Amniotic epithelial cell (primary cell): ENCODE results near the gene GTF2A1L.
"Not testable (repeated sequence)": the region's sequence is repeated elsewhere in the genome, so short reads cannot be mapped to it uniquely, and the experiment has no call there.

ENCODE experiments used
- DNase-seq: peaks from one replicate; pipeline ENCODE4 v3.0.0-alpha.2; 2010; ENCODE audit warnings: low read depth

Gene GTF2A1L

DNA sequence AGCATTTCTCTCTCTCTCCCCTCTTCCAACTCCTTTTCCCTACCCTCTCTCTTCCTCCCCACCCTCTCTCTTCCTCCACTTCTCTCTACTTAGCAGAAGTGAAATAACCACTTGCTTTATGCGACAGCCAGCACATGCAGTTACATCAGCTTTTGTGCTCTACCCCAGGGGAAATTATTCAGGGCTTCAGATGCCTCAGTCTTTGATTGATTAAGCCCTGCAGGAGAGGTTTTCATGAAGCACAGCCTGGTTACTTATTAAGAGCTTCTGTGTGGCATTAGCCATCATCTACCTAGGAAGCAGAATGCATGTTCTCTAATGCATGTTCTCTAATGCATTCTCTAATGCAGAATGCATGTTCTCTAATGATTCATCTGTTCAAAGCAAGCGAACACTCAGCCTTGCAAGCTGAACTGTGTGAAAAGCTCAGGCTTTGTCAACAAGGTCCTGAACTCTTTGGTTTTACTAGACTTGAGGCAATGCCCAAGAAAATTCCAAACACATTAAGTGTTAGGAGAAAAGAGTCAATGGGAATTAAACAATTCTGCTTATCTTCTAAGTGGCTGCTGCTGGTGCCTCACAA is 81.8 kb downstream of the GTF2A1L start:
- peak; percentile 82 for DNase-seq

DNA sequence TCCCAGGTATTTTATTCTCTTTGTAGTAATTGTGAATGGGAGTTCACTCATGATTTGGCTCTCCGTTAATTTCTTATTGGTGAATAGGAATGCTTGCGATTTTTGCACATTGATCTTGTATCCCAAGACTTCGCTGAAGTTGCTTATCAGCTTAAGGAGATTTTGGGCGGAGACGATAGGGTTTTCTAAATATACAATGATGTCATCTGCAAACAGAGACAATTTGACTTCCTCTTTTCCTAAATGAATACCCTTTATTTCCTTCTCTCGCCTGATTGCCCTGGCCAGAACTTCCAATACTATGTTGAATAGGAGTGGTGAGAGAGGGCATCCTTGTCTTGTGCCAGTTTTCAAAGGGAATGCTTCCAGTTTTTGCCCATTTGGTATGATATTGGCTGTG is 86.0 kb downstream of the GTF2A1L start:
- DNase-seq, result not testable (repeated sequence)

DNA sequence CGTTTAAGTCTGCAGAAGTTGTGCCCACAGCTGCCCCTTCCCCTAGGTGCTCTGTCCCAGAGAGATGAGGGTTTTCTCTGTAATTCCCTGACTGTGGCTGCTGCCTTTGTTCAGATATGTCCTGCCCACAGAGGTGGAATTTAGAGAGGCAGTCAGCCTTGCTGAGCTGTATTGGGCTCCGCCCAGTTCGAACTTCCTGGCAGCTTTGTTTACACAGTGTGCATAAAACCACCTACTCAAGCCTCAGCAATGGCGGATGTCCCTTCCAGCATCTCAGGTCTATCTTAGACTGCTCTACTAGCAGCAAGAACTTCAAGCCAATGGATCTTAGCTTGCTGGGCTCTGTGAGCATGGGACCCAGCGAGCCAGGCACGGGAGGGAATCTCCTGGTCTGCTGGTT is 89.8 kb downstream of the GTF2A1L start:
- DNase-seq, result no peak

- DNase-seq, result no peak
These were observed 91.7 kb downstream of the GTF2A1L start for GRCh38 chr2:48709096-48710034.

- DNase-seq, result no peak
These were observed 93.7 kb downstream of the GTF2A1L start for GRCh38 chr2:48711343-48711742.

DNA sequence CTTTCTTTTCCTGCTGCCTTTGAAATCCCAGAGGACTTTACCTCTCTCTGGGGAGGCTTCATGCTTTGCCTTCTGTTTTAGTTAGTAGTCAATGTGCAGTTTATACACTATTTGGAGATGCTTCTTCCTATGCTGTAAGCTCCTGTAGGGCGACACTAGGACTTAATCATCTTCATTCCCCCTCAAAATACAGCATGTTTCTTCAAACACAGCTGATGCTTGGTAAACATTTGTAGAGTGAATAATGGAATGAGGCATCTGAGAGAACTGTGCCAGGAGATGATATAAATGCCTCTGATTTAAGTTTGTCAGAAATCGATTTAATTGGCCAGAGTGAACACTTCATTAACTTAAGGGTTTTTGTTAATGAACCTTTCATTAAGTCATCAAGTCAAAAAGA is 94.5 kb downstream of the GTF2A1L start:
- no peak for DNase-seq

DNA sequence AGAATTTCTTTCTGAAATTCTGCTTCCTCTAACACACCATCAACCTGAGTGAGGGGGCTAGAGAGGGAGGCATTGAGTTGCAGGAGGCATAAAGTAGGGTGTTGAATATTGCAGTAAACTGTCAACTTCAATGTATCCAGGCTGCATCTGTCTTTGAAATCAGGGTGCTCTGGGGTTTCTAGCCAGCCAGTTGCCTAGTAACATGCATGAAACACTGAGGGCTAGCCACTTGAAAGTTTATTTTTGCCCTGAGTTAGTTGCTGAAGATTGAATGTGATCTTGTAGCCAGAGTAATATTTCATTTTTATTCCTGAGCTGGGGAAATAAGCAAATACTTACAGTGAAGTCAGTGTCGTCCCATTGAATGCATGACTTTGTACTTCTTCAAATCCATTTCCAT is 96.0 kb downstream of the GTF2A1L start:
- no peak for DNase-seq

- peak; percentile 89 for DNase-seq
These were observed 96.6 kb downstream of the GTF2A1L start for GRCh38 chr2:48714245-48714644.

DNA sequence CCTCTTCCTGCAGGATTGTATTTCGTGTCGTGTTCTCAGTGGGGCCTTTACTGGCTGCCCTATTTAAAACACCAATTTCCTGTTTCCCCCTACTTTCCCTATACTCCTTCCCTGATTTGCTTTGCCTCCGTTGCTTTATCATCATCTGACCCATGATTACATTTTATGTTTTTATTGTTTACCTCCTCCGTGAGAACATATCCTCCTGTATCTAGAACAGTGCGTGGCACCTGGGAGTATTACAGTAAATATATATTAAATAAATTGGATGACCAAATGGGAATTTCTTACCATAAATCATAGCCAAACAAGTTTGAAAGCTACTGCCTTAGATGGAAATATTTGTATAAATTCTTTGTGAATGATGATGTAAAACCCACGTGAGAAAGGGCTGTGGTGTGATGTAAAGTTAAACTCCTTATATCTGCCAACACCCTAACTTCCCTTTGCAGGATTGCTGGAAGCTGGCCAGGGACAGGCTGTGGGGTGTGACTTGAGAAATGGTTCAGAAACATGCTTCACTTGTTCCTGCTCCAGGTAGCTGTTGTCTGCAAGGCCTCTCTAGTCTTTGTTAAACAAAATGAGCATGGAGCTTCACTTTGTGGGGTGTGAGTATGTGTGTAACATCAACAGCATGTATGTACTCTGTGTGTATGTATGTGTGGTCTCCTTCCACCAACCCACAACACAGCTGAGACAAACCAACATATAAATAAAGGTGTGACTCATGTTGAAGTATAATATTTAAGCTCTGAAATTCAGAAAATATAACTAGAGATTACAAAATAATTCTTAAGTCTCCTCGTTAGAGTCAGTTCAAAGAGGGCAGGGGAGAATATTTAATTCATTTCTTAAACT is 97.6 kb downstream of the GTF2A1L start:
- peak; percentile 86 for DNase-seq

GRCh38 chr2:48715956-48716355 is 98.3 kb downstream of the GTF2A1L start:
- DNase-seq, result peak; percentile 52

- DNase-seq, result peak; percentile 66
These were observed 100.2 kb downstream of the GTF2A1L start for GRCh38 chr2:48717846-48718245.

DNA sequence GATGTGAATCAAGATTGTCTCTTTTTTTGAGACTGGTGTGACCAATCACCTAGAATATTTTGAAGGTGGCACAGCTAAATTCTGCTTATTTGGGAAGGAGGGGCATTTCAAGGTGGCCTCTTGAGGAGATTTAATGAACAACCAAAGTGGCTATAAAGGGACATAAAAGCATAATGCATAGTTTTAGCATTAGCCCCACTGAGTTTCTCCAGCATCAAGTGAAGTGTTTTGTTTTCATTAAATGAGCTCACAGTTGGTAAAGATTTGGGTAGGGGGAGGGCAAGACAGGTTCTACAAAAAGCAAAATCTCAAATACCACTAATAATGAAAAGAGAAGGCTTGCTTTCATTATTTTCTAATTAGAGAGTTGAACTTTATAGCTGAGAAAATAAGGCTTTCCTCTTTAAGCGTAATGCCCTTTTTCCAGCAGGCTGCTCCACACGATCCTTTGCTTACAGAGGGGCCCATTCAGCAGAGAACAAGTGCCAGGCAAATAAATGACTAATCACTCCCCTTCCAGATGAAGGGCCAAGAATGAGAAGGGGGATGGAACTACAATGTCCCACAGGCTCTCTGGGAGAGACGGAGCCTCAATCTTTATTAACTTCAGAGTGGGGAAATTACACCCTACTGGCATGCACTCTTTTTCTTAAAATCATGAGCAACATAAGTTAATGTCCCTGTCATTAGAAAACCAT is 102.0 kb downstream of the GTF2A1L start:
- no peak for DNase-seq

- DNase-seq, result peak; percentile 48
These were observed 103.5 kb downstream of the GTF2A1L start for GRCh38 chr2:48721158-48721557.

GRCh38 chr2:48722391-48722790 is 104.7 kb downstream of the GTF2A1L start:
- DNase-seq, result no peak

DNA sequence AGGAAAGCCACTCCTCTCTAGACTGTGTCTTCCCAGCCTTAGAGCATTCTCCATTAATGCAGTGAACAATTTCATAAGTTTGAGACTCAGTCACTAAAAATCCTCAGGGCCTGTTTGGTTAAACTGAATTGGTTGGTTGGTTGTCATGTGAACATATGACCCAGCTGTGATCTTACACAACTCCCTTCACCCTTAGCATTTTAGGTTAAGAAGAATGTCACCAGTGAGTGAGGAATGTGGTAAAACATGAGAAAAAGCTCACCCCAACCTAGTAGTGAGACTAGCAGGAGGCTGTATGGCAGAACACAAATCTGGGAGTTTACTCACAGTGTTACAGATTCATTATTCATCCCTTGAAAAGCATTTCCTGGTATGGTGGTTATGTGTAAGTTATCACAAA is 105.5 kb downstream of the GTF2A1L start:
- DNase-seq, result peak; percentile 95

DNA sequence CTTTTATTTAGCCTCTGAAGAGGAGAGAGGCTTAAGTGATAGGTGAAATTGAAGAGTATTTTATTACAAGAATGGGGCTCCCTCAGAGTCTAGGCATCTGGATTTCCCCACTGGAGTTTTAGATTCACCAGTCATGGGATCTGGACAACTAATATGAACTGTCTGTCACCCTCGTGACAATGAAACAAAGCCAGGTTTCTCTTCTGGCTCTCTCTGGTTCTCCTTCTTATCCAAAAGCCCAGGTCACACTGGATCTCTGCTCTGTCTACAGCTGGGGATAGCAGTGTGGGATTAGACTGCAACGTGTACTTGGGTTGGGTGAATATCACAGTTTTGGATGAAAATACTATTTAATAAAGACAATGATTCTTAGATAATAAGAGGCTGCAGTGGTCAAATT is 106.6 kb downstream of the GTF2A1L start:
- no peak for DNase-seq

- DNase-seq, result no peak
These were observed 108.2 kb downstream of the GTF2A1L start for GRCh38 chr2:48725696-48726494.

DNA sequence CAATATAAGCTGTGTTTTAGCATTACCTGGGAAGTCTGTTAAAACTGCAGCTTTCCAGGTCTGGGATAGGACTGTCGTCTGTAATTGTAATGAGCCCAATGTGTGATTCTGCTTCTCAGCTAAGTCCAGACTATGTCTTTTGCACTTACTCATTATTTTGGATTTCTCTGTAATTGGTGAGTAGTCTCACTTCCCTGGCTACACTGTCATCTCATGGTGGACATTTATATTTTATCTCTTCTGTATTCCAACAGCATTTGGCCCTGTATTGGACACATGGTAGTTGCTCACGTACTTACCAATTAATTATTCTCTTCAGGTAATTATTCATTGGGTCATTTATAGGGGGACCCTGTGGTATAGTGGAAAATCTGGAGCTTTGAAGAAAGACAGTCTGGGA is 109.9 kb downstream of the GTF2A1L start:
- DNase-seq, result no peak

DNA sequence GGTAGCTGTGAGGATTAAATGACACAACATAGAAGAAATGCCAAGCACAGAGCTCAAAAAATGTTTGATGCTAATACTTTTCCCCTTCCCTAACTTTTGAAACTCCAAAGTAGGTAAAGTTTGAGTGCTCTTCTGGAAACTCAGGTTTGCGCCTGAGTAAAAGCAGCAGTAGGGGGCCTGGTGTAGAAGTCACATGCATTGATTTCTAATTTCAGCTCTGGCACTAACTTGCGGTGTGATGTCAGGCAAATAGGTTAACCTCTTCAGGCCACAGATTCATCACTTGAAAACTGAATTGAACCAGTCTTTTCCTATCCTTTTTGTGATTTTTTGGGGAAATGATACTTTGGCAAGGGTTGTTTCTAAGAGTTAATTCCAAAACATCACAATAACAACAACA is 110.6 kb downstream of the GTF2A1L start:
- no peak for DNase-seq

- DNase-seq, result no peak
These were observed 111.2 kb downstream of the GTF2A1L start for GRCh38 chr2:48728840-48729239.
